Hypothalamus (tissue), 51 donors: ENCODE measurements around the gene EGFL8.

ENCODE experiments used
- DNase-seq, 51 donors: peaks; one replicate each; lab custom pipeline; 2025; lab: John Stamatoyannopoulos, UW

Gene EGFL8

DNA sequence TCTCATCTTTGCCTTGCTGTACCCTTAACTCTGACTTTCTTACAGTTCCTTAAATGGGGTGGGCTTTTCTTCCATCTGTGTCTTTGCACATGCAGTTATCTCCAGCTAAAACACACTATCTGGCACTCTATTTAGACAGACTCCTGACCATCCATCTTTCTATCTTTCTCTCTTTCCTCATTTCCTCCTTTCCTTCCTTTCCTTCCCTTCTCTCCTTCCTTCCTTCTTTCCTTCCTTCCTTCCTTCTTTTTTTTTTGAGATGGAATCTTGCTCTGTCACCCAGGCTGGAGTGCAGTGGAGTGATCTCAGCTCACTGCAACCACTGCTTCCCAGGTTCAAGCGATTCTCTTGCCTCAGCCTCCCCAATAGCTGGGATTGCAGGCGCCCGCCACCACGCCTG lies 51.2 kb downstream of the EGFL8 start:
- no peak for DNase-seq

- no peak for DNase-seq
Observed at GRCh38 chr6:32216285-32216684, 51.9 kb downstream of the EGFL8 start.

GRCh38 chr6:32216998-32217397 lies 52.6 kb downstream of the EGFL8 start:
- no peak for DNase-seq
